Occipital lobe (tissue), 3 donors: ENCODE results near the gene MYO5C. TPM values are rescaled to one million over a fixed set of nuclear protein-coding genes. Genes with fewer than 3 reads are reported as not detected.

Experiments used
- DNase-seq: peaks from one replicate; lab custom pipeline; 2025; lab: John Stamatoyannopoulos, UW
- small RNA-seq: library from RNA; depleted of rRNA; stranded (forward); fragments of <200 nt; gene quantifications from one replicate; pipeline ENCODE3, GENCODE V24; 2014
- total RNA-seq: library from RNA; depleted of rRNA; stranded (reverse); fragments of >200 nt; gene quantifications from one replicate; pipeline ENCODE4 v1.2.3, GENCODE V29; 2014

The MYO5C gene
- total RNA-seq, 1 donor from 2014 or later, result 1.2 TPM

DNA sequence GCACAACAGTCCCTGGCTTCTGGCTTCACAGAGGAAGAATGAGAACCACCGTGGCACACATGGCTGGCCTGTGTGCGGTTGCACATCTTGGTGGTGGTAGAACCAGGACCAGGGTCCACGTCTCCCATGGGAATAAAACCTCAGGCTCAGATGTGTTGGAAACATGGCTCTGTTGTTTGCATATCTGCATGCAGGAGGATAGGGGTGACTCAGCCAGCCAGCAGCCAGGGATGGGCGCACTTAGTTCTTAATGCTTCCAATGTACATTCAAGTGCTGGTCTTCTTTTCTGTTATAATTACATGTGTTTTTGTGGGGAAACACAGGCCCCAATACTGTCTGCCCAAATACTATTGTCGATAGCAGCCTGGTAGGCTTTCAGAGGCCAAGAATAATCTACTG is 147.2 kb downstream of the MYO5C start:
- DNase-seq, result no peak

- no peak for DNase-seq
These were observed 148.8 kb downstream of the MYO5C start for GRCh38 chr15:52146776-52147175.

- no peak for DNase-seq
These were observed 149.3 kb downstream of the MYO5C start for GRCh38 chr15:52146261-52146660.

GRCh38 chr15:52144656-52145178 is 150.9 kb downstream of the MYO5C start:
- no peak for DNase-seq

DNA sequence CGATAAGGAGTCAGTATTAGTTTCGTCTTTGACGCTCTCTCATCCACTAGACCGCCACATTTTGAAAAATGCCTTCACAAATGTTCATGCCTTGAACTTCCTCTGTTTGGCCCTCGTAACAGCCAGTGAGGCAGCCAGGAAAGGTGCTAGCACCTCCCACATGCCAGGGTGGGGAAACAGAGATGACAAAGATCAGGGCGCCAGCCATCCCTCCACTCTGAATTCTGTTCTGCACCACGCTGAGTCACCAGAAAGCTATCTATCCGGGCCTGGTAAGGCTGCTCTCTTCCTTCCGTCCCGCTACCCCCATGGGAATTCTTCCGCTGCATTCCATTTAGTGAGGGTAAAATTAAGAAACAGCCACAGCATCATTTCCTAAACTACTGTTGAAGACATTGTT is 151.7 kb downstream of the MYO5C start:
- no peak for DNase-seq

Small RNA genes lying within 50 kb of the gene (small RNA-seq; reads per million reads assigned to genes)
- not detected for gene MIR1266
- gene RF00019, result not detected

Other genes starting within 250 kb of the MYO5C start
- gene BCL2L10, start 183.0 kb downstream of the MYO5C start, total RNA-seq, result 0.31 TPM
- 50.2 TPM for gene GNB5, start 104.4 kb downstream of the MYO5C start, total RNA-seq
- gene MYO5A, start 233.1 kb upstream of the MYO5C start, total RNA-seq, result 155 TPM